ENCODE measurements around the gene PLA2G4A. TPM values are rescaled to one million over a fixed set of nuclear protein-coding genes. Genes with fewer than 3 reads are reported as not detected.

Gene PLA2G4A
- total RNA-seq, 1 donor from 2014 or later: 2.8 TPM

DNA sequence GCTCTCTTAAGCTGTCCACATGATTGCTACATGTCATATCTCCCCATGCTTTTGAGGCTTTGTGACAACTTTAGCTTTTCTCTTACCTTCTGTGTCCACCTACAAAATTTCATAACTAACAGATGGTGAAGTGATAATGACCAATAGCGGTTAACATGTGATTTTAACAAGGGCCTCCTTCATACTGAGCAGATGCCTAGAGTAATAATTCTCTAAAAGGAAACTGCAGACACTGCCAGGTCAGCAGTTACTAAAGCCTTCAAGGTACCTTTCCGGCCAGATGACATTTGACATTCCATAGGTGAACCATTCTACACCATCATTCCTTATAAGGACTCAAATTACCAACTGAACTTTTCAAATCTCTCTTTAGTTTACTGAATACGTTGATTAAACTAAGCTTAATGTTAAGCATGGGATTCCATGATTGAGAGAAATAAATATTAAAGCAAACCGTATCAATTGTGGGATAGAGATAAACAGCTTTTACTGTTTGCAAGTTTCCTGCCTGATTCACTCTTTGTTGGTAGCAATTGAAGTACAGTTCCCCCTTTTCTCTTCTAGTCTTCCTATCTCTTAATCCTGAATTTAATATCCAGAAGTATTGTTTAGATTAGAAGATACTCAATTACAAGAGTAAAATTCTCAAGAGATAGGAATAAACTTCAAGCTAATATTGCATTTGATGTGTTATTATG is 205.1 kb downstream of the PLA2G4A start:
- no peaks in the 10 kb centered on the region for H3K4me1 Mint-ChIP-seq (ENCODE audit: unreplicated experiment)
- no peak for DNase-seq (ENCODE audit: extremely low spot score, unreplicated experiment)

DNA sequence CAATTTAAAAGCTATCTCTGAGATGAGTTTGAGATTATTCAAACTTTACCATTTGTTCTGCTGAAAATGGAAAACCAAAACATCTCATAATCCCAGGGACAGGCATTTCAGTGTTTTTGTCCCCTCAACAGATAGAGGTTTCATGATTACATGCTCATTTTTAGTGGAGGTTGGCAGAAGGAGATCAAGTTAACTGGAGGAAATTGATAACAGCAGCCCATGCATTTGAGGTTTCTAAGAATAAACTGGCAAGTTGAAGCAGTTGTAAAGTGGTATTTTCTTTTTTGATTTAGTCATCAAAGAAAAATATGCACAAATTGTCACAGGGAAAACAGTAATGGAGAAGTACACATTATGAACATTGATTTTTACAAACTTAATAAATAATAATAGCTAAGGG is 205.8 kb downstream of the PLA2G4A start:
- Mint-ChIP-seq H3K27me3 (no peaks in the 10 kb centered on the region), H3K4me3 (no peak overlapping the region), H3K4me1 (ENCODE audit: unreplicated experiment) (no peaks in the 10 kb centered on the region), H3K36me3 (no peaks in the 10 kb centered on the region), H3K9me3 (peaks cover 5% of the 10 kb centered on the region), H3K27ac (no peak overlapping the region)
- DNase-seq (ENCODE audit: extremely low spot score, unreplicated experiment): no peak
- TF ChIP-seq, protein P1, sequence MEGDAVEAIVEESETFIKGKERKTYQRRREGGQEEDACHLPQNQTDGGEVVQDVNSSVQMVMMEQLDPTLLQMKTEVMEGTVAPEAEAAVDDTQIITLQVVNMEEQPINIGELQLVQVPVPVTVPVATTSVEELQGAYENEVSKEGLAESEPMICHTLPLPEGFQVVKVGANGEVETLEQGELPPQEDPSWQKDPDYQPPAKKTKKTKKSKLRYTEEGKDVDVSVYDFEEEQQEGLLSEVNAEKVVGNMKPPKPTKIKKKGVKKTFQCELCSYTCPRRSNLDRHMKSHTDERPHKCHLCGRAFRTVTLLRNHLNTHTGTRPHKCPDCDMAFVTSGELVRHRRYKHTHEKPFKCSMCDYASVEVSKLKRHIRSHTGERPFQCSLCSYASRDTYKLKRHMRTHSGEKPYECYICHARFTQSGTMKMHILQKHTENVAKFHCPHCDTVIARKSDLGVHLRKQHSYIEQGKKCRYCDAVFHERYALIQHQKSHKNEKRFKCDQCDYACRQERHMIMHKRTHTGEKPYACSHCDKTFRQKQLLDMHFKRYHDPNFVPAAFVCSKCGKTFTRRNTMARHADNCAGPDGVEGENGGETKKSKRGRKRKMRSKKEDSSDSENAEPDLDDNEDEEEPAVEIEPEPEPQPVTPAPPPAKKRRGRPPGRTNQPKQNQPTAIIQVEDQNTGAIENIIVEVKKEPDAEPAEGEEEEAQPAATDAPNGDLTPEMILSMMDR (conservative IDR thresholded peaks at IDR 0.05): no peak

More for the DNA sequence above, 205.1 kb downstream of the PLA2G4A start:
- H3K9me3 Mint-ChIP-seq: peaks cover 5% of the 10 kb centered on the region
- no peak overlapping the region for H3K27ac Mint-ChIP-seq
- TF ChIP-seq, protein P1 (conservative IDR thresholded peaks at IDR 0.05): no peak
- H3K27me3 Mint-ChIP-seq: no peaks in the 10 kb centered on the region
- H3K36me3 Mint-ChIP-seq: no peaks in the 10 kb centered on the region
- H3K4me3 Mint-ChIP-seq: no peak overlapping the region

DNA sequence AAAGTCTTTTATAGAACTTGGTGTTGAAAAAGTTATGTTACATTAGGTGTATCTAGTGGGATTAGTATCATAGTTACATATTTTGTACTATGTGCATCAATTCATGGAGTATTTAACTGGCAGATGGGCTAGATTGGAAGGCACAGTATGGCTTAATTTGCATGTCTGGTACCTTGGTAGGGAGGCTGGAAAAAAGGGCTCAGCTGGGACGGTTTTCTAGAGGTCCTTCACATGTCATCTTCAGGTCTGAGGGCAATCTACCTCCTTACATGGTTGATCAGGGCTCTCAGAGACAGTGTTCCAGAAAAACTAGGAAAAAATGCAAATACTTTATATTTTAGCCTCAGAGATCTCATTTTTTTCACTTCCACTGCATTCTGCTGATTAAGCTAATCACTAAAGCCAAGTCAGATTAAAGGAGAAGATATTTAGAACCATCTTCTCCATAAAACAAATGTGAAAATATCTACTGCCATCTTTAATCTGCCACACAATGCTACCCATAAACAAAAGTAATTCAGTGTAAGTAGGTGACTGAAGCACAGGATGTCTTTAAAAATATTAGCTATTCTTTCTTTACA is 209.3 kb downstream of the PLA2G4A start:
- no peak for DNase-seq (ENCODE audit: extremely low spot score, unreplicated experiment)
- H3K4me1 Mint-ChIP-seq (ENCODE audit: unreplicated experiment): no peaks in the 10 kb centered on the region
- H3K36me3 Mint-ChIP-seq: no peaks in the 10 kb centered on the region
- H3K27ac Mint-ChIP-seq: no peak overlapping the region
- no peaks in the 10 kb centered on the region for H3K27me3 Mint-ChIP-seq
- H3K4me3 Mint-ChIP-seq: no peak overlapping the region
- H3K9me3 Mint-ChIP-seq: no peaks in the 10 kb centered on the region
- TF ChIP-seq, protein P1 (conservative IDR thresholded peaks at IDR 0.05): no peak

Other genes with a start within 250 kb of the PLA2G4A start
- 2.2 and 2.9 TPM in 2 replicates for gene PTGS2, start 148.5 kb upstream of the PLA2G4A start, total RNA-seq (ENCODE audit: low replicate concordance)